Stimulated activated CD4-positive, alpha-beta T cell treated with anti-CD3 and anti-CD28 coated beads, Interleukin-1b, Interleukin-23, amount 100 ng/mL, for 48 hours (primary cell): ENCODE results near the gene RALGPS1.

Source experiments
- DNase-seq: peaks from one replicate; pipeline ENCODE4 v3.0.0-alpha.2; 2020

Gene RALGPS1

DNA sequence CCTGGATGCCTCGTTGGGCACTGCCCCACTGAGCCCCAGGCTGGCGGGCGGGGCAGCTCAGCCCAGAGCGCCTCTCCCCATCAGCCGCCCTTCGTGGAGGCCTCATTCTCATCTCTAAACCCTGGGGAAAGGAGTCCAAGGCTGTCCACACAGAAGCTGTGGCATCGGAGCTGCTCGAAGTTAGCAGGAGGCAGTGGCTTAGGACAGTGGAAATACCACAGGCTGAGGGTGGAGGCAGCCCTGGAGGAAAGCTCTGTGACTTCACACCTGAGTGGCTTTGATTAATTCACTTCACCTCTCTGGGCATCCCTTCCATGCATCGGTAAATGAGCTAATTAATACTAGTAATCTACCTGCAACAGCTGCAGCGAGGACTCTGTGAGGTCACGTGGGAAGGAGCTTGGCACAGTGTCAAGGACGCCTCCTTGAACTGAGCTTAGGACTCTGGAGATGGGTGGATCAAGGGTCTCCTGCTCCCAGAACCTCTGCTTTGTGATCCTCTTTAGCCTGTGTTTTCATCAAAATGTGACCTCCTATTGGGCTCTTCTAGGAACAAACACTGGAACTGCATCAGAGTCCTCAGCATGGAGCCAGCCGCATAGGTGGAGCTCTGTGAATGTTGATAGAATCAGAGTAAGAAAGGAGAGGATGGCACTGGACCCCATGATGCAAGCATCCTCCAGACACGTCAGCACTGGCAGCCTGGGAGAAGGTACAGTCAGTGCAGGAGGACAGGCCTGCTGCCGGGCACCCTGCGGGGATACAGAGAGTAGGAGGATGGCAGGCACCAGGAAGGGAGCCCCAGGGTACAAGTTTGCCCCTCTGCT, 208.7 kb downstream of the RALGPS1 start:
- DNase-seq = no peak

DNA sequence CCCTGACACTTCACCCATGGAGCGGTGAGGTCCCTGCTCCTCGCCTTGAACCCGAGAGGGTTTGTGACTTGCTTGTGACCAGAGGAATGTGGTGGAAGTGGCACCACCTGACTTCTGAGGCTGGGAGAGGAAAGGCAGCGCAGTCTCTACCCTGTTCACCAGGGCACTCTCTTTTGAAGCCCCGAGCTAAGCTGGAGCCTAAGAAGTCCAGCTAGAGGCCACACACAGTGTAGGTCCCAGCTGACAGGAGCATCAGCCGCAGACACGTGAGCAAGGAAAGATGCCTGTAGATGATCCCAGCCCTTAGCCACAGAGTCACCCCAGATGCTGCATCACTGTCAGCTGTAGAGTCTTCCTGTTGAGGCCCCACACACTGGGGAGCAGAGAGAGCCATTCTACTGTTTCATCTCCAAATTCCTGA, 209.5 kb downstream of the RALGPS1 start:
- no peak for DNase-seq

DNA sequence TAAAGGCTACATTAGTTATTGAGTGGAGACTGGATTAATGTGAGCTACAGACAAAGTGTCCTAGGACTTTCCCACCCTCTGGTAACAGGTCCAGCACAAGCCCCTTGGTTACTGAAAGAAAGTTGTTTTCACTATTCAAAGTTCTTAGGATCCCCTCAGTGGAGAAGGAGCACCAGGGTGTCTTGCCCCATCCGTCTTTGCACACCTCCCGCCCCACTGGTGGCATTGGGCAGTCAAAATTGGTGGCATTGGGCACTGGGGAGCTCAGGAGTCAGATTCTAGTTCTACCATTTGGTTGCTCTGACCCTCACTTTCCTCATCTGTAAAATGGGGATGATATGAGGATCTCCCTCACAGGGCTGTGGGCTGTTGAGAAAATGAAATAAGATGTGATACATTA, 210.2 kb downstream of the RALGPS1 start:
- DNase-seq = no peak

DNA sequence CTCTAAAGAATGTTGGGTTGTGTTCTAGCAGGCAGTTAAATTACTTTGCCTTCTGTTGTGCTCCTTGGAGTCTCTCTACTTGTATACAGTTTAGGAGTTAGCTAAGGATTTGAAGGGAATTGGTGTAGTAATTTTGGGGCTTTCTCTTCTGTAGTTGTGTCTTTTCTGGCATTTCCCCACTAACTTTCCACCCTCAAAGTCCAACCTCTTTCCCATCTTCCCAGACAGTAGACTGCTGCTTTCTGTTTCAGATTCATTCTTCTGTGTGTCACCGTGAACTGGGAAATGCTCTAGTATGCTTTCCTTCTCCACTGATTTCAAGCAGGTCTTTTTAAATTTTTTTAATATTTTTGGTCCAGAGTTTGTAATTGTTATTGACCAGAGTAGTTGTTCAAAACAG, 212.4 kb downstream of the RALGPS1 start:
- DNase-seq = no peak

DNA sequence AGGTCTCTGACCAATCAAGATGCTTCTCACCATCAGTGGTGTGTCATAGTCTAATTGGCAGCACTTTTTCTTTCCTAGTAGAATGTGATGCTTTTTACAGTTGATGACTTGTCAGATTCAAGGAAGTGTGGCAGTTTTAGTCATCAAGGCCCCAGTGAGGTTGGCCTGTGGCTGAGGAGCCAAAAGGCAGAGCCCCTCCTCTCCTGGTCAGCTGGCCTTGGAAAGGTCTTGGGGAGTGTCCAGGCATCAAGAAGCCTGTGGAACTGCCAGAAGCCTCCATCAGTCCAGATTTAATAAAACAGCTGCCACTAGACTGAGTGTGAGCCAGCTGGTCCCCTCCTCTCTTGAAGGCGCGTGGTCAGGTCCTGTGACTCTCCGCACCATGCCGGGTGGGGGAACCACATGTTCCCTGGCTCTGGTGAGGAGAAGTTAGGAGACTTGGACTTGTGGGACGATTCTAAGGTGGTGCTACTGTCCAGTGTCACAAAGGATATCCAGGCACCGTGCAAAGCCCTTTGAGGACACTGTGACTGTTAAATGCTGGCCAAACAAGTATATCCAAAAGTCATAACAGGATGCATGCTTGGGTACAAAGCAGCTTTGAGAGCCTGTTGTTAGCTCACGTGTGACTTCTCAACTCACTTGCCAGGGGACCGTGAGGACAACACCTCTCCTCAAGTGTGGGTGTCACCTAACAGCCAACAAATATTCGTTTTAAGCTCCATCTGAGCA, 213.9 kb downstream of the RALGPS1 start:
- no peak for DNase-seq

DNA sequence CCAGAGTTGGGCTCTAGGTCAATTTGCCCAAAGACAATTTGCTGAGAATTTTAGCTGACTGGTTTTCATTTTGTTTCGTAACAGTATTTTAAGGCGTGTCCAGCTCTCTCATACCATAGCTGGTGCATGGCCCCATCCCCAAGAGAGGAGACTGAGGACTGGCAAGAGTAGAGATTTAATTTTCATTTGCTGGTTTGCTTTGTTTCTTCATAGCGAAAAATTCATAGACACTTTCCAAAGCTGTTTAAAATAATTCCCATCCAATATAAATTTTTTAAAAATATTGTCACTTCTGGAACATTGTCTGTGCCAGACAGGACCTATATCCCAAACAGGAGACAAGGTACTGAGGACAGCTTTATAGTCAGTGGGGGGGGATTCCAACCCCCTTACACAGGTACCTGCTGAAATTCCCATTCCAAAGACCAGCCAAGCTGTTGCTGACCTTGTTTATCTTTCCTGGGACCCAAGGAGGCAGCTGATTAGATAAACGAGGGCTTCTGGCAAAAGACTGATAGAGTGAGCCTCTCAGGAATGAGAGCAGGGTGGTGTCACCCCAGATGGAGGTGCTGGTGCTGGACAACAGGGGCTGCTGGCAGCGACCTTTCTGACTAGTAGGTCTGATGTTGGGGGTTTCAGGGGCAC, 214.6 kb downstream of the RALGPS1 start:
- DNase-seq = no peak

DNA sequence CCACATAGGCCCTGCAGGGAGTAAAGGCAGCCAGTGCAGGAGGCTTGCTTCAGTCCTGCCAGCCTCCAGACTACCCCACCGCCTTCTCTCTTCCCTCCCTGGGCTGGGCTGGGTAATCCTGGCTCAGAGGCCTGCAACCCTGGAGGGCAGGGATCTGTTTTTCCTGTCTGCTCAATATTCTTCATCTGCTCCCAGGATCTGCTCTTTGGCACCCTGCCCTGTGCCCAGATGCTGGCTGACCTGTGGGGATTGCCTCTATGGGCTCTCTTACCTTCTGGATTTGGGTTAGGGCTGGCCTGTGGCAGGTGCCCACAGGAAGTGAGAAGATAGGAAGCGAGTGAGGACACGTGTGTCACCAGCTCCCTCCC, 215.1 kb downstream of the RALGPS1 start:
- DNase-seq = no peak

DNA sequence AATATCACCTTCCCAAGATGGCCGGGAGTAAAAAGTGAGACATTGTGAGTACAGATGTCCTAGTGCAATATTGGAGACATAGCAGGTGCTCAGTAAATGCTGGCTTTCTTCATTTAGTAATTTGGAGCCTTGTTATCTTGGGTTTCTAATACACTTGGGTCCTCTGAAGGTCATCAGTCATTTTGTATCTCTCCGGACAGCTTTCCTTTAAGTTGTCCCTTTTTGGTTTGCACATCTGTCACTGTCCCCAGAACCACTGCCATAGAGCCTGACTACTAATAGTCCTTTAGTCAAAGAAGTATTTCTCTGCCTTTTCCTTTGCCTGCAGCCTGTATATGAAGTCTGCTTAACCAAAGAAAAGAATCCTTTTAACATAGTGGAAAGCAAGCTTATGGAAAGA, 215.7 kb downstream of the RALGPS1 start:
- DNase-seq = no peak

DNA sequence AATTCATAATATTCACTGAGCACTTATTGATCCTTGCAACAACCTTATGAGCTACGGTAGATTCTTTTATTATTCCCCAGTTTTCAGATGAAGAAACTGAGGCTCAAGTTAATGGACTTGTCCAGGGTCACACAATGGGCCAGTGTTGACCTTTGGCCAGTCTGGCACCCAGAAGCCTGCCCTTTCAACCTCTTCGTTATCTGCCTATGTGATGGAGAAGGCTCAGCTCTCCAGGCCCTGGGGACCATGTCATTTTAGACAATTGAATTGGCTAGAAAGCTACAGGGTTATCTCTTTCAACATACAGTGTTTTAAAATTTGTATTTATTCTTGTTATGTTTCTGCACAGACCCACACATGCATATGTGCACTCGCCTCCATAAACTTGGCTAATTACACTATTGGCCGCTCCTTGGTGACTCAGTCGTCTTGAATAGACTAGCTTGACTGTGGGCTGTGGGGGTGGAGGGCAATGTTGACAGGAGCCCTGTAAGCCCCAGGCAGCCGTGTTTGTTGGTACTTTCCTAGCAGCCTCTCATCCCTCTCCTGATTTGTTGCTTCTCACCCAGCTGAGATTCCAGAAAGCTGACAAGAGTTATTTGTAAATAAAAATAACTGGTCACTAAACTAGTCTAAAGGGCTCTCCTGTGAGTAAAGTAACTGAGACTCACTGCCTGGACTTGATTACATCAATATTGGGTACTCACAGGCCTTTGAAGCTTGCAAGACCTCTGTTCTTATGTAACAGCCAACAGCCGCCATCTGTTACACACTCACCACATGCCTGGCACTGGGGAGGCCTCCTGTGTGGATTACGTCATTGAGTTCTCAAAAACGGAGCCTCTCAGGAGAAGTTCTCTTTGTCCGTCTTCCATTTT, 216.3 kb downstream of the RALGPS1 start:
- no peak for DNase-seq

DNA sequence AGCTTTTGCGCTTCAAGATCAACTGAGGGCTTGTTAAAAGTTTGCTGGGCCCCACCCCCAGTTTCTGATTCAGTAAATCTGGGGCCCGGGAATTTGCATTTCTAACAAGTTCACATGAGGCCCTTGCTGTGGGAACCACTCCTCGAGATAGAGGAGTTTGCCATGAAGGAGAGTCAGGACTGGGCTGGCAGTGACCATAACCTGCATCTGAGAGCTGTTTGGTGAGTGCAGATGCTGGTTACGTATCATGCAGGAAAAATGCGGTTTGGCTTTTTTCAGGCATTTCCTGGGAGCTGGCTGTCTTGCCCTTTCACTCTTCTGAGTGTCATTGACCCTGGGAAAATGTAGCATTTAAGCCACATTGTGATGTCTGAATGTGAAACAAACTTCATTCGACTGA, 217.3 kb downstream of the RALGPS1 start:
- no peak for DNase-seq

DNA sequence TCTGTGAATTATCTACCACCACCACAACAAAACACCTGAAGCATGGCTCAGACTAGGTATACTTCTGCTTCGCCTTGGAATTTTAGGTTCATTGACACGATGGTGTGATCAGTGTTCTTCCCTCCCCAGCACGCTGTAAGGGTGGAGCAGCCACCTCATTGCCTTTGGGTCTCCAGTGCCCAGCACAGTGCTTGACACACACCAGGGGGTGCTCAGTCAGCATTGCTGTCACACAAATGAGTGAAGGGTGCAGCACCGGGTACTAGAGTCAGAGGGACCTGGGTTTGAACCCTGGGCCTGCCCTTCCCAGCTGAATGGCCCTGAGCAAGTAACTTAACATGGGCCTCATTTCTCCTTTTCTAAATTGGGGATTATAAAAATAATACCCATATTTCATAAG, 217.8 kb downstream of the RALGPS1 start:
- no peak for DNase-seq

DNA sequence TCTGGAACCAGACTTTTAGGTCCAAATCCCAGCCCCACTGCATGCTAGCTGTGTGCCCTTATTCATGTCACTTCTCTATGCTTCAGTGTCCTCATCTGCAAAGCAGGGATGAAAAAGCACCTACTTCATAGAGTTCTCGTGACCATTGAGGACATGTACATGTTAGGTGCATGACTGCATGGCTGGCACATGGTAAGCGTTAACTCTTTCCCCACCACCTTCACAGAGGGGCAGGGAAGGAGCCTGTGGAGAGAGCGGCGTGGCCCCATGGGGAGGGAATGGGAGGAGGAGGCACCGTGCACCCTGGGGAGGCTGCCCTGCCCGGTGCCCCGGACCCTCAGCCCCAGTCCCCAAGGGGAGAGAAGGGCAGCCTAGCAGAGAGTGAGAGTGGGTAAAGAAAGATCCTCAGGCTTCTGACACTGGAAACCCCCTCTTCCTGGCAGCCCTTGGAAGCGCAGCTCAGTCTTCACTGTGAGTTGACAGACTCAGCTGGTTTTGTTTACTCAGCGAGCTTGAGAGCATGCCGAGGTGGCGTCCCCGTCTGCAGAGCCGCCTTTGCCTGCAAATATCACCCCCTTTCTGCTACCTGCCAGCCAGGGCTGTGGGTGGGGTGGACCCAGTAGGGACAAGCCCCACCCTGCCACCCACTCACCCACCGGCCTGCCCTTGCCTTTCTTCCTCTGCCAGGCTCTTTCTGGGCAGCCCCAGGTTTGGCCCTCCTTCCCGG, 218.5 kb downstream of the RALGPS1 start:
- DNase-seq = no peak

DNA sequence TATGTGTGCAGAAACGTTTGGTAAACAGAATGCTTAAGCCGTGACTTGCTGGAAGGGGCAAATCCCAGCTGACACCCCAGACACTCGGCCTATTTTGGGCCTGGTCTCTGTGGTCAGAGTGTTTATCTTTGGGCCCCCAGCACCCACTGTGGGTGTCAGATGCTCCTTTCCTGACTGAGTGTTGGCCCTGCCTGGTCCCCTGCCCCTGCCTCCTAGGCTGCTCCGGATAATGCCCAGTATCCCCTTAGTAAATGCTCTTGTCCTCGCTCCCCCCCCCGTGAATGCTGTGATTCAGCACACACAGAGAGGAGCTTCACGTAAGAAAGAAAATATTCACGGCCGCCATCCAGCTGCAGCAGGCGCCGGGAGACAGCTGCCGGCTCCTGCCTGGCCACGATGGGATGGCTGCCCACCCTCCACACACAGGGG, 219.2 kb downstream of the RALGPS1 start:
- DNase-seq = no peak

DNA sequence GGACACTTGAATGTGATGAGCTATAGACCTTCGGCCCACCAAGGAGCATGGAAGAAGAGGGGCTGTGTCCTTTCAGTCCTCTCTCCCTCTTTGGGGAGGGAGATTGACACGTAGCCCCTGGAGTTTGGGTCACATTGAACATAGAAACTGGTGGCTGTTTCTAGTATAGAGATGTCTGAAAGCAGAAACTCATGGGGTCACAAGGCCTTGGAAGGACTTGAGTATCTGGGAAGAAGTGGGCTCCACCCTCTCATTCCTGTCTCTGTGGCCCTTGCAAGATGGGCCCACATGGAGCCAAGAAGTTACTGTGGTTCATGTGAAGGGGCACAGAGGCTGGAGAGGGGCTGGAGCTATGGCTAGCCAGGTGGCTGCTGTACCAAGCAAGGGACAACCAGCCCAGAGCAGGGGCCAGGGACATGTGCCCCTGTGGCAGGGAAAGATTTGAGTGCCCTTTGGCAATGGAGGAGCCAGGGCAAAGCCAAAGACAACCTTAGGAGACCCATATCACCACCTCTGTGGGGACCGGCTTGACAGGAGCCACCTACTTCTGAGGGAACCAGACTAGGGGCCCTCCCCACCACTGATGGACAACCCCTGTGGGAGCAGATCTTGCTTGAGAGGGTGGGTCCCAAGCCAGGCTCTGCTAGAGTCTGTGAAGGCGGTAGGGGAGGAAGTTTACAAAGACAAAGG, 220.6 kb downstream of the RALGPS1 start:
- no peak for DNase-seq

DNA sequence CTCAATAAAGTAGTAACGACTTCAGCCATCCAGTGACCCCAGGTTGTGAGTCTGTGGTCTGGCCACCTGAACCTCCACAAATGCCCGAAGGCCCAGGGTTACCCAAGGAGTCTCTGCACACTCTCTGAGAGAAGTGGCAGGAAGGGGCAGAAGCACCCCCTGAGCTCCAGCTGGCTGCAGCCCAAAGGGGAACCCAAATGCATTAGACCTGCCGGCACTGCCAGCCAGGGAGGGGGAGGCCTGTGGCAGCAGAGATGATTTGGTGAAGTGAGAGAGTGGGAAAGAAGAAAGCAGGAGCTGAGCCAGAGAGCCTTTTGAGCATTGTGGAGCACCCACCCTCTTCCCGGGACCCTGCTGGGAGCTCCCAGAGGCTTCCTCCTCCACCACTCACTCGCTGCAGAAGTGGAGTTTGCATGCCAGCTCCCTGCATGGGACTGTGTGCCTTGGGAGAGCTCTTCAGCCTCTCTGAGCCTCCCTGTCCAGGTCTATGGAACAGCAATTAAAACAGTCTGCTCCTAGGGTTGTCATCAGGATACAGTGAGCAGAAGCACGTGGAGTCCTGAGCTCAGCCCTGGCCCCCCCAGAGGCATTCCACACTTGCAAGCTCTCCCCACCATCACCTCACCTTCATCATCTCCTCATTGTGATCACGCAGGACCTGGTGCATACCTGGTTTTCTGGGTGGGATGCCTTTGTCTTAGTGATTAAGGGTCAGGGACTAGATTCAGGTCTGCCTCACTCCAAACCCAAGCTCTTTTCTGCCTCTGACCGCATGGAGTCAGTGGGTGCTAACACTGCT, 221.7 kb downstream of the RALGPS1 start:
- no peak for DNase-seq

DNA sequence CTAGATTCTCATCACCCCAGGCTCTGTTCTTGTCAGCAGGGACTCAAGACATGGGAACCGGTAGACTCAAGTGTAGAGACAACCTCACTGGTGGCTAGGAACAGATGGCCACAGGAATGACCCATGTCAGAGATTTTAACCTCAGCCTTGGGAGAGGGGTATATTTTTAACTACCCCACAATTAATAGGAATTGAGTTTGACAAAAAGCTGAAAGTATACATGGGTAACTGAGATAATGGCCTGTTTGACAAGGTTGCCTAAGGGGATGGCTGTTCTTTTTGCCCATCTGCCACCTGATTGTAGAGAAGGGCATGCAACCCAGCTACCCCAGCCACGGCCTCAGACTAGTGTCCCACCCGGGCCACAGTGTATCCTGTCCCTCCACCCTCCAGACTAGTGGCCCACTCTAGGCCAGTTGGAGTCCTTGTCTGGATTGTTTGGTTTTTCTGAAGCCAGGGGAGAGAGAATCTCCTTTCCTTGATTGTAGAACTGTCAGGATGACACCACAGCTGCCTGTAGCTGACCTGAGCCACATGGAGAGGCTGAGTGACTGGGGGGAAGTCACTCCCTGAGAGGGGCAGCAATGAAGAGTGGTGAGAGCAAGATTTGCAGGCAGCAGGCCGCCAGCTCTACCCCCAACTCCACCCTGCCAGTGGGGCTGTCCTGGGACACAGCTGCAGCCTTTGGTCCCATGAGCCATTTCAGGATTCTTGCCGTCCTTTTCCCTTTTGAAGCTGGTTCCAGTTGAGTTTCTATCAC, 222.5 kb downstream of the RALGPS1 start:
- no peak for DNase-seq

DNA sequence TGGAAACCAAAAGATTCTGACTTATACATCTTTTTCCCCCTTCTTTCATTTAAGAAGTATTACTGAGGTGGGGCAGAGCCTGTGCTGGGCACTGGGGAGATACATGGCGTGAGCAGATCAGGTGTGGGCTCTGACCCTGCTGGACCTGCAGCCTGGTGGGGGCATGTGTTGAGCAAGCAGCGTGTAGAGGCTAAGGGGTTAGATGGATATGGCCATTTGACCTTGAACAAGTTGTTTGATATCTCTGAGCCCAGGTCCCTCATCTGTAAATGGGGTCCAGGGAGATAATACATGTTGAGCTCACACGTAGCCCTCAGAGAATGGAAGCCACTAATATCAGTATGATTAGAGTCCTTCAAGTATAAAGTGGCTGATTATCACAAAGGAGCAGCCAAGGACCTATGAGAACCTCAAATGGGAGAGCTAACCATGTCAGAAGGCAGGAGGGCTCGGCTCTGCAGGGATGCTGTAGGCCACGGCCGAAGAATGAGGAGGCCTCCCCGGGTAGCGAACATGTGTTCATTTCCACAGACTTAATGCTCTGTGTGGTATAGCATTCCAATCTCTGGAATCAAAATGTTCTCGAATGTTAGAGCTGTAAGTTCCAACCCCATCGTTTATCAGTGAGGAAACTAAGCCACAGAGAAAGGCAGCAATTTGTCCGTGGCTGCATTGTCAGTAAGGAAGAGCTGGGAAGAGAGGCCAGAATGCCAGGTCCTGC, 223.2 kb downstream of the RALGPS1 start:
- DNase-seq = no peak

DNA sequence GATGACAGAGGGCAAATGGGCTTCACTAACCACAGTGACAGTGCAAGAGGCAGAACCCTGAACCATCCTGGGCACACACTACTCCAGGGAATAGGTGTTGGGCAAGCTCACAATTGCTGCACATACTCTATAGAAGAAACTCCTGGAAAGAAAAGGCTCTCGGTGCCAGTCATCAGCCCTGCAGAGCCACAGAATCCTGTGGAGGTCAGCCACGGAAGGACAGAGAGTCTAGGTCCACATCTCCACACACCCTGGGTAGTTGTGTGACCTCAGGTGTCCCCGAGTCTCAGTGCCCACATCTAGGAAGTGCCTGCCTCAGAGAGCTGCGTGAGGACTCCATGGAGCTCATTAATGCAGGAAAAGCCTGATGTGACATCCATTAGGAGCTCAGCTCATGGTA, 223.9 kb downstream of the RALGPS1 start:
- DNase-seq = no peak

DNA sequence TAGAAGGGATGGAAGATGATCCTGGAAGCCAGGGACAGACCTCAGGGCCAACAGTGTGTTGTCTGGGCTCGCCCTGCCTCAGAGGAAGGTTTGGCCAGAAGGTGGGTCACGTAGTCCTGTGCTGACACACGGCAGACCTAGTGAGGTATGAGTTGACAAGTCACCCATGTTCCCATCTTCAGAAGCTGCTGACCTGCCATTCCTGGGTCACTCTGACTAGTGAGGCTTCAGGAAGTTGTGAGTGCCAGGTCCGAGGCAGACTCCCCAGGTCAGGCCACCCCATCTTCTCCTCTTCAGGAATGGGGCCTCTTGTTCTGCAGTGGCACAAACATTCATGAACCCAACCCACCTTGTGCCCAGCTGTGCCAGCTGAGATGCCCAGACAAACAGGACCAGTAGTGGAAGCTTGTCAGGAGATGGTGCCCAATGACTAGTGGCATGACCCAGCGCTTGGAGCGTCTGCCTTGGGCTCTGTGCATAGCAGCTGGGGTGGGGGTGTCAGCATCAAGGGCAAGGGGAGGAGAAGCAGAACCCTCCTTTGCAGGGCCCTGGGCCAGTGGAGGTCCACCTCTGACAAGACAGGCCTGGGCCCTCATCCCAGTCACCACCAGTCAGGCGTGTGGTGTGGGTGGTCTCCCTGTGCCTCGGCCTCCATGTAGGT, 224.6 kb downstream of the RALGPS1 start:
- DNase-seq = no peak
